ENCODE measurements around the gene FASN.

Gene FASN

DNA sequence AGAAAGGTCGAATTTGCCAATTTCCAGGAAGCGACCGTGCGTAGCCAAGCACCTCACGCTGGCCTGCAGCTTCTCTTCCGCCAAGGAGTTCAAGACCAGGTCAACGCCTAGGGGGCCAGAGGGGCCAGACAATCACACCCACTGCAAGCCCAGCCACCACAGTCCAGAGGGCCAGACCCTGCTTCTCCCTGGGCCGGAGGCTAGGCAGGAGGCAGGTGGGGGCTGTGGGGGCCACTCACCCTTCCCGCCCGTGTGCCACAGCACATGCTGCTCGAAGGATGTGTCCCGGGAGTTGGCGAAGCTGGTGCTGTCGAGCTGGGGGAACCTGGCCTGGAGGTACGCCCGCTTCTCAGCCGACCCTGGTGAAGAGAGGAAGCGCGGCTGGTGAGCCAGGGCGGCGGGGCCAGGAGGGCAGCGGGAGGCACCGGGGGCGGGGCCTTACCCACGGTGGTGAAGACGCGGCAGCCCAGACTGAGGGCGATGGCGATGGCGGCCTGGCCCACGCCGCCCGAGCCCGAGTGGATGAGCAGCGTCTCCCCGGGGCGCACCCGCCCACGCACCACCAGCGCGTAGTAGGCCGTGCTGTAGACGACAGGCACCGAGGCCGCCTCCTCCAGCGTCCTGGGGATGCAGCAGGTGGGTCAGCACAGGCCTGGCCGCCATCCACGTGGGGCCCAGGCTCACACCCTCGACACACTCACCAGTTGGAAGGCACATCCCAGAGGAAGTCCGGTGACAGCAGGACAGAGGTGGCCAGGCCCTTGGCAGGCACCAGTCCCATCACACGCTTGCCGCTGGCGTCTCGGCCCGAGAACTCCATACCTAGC, 14.3 kb downstream of the FASN start:
- Histone ChIP-seq H3K27me3 (ENCODE audit: low read depth) (no peaks in the 10 kb centered on the region), H3K4me3 (no peak overlapping the region), H3K4me1 (no peaks in the 10 kb centered on the region), H3K36me3 (replicated peaks) (peaks cover 94% of the 10 kb centered on the region), H3K9me3 (no peaks in the 10 kb centered on the region)
- in situ Hi-C loops (cut with MboI; ENCODE audit: low sequenced_read_pairs), result no loop called here
- DNase-seq (ENCODE audit: low spot score in 2 of 2), result no peak

DNA sequence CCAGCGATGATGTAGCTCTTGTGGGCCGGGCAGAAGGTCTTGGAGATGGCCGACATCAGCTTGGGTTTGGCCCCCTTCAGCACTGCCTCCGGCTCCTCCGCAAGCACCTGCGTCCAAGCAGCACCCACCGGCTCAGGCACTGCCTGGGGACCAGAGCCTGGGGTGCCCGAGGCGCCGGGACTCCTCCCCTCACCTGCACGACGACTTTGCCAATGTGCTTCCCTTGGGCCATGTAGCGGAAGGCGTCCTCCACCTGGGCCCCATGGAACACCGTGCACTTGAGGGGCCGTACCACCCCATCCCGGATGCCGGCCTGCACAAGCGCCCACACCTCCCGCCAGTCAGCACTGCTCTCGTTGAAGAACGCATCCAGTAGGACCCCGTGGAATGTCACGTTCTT, 15.0 kb downstream of the FASN start:
- Histone ChIP-seq H3K4me1 (no peaks in the 10 kb centered on the region), H3K9me3 (no peaks in the 10 kb centered on the region), H3K36me3 (replicated peaks) (peaks cover 92% of the 10 kb centered on the region), H3K4me3 (no peak overlapping the region), H3K27me3 (ENCODE audit: low read depth) (no peaks in the 10 kb centered on the region)
- no peak for DNase-seq (ENCODE audit: low spot score in 2 of 2)
- in situ Hi-C loops (cut with MboI; ENCODE audit: low sequenced_read_pairs), result no loop called here

DNA sequence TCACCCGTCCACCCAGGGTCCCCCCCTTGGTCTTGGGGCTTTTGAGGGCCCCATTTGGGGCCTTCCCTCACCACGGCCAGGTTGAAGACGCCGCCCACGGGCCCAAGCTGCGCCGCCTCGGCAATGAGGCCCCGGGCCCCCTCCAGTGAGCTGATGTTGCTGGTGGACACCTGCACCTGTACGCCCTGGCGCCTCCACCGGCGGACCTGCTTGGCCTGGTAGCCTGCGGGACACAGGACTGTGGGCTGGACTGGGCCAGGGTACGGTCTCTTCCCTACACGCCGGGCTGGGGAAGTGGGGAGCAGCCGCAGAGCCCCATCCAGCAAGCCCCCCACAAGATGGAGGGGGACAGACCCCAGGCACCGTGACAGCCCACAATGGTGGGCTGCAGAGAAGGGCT, 15.6 kb downstream of the FASN start:
- DNase-seq (ENCODE audit: low spot score in 2 of 2), result no peak
- peaks cover 89% of the 10 kb centered on the region for H3K36me3 ChIP-seq (replicated peaks)
- no peak overlapping the region for H3K4me3 ChIP-seq
- no peaks in the 10 kb centered on the region for H3K27me3 ChIP-seq (ENCODE audit: low read depth)
- in situ Hi-C loops (cut with MboI; ENCODE audit: low sequenced_read_pairs), result no loop called here
- H3K9me3 ChIP-seq, result no peaks in the 10 kb centered on the region
- no peaks in the 10 kb centered on the region for H3K4me1 ChIP-seq

DNA sequence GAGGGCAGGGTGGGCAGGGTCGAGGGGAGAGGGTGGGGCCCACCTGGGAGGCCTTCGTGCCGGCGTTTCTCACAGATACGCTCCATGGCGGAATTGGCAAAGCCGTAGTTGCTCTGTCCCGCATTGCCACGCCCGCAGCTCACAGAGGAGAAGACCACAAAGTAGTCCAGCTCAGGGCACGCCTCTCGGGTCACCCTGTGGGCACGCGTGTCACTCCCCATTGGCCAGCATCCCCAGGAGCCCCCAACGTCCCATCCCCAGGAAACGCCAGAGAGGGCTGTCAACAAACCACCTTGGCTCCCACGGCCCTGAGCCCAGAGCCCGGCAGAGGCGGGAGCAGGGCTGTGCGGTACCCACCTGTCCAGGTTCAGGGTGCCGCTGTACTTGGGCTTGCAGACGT, 16.1 kb downstream of the FASN start:
- Histone ChIP-seq H3K36me3 (replicated peaks) (peaks cover 85% of the 10 kb centered on the region), H3K27me3 (ENCODE audit: low read depth) (no peaks in the 10 kb centered on the region), H3K9me3 (no peaks in the 10 kb centered on the region), H3K4me1 (no peaks in the 10 kb centered on the region), H3K4me3 (no peak overlapping the region)
- in situ Hi-C loops (cut with MboI; ENCODE audit: low sequenced_read_pairs), result no loop called here
- no peak for DNase-seq (ENCODE audit: low spot score in 2 of 2)

DNA sequence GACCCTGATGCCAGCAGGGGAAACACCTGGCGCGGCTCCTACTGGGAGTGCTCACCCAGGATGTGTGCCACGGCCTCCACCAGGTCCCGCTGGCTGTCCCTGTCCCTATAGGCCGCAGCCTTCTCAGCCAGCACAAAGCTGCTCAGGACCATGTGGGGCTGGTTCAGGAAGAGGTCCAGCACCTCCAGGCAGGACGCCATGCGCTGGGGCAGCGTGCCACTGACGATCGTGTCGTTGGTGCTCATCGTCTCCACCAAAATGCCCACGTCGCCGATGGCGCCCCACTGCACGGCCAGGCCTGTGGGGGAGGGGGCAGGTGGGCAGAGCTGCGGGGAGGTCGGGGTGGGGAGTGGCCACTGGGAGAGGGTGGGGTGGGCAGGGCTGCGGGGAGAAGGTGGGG, 16.5 kb downstream of the FASN start:
- DNase-seq (ENCODE audit: low spot score in 2 of 2), result no peak
- Histone ChIP-seq H3K4me1 (no peaks in the 10 kb centered on the region), H3K36me3 (replicated peaks) (peaks cover 80% of the 10 kb centered on the region), H3K27me3 (ENCODE audit: low read depth) (no peaks in the 10 kb centered on the region), H3K9me3 (no peaks in the 10 kb centered on the region), H3K4me3 (no peak overlapping the region)
- in situ Hi-C loops (cut with MboI; ENCODE audit: low sequenced_read_pairs), result no loop called here

DNA sequence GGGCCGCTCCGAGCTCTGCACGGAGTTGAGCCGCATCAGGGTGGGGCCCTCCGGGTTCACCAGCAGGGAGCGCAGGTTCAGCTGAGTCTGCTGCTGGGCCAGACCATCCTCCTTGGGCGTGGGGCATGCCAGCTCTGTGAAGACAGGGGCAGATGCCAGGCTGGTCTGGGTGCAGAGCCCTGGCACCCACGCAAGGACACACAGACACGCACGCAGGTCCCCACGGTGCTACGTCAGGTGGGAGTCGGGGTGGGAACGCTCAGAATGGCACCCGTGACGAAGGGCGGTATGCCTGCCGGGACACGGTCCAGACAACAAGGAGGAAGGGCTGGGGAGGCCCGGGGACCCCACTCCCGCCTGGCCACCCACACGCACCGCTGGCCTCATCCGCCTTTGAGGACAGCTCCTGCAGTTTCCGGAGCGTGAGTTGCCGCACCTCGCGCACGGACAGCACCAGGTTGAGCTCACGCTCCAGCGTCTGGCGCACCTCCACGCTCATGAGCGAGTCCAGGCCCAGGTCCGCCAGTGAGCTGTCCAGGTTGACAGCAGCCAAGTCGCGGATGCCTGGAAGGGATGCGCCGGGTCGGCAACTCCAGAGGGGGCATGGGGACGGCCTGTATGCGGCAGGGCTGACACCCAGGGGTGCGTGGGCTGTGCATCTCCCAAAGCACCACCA, 17.1 kb downstream of the FASN start:
- in situ Hi-C loops (cut with MboI; ENCODE audit: low sequenced_read_pairs), result no loop called here
- no peak for DNase-seq (ENCODE audit: low spot score in 2 of 2)
- Histone ChIP-seq H3K4me3 (no peak overlapping the region), H3K4me1 (no peaks in the 10 kb centered on the region), H3K36me3 (replicated peaks) (peaks cover 74% of the 10 kb centered on the region), H3K9me3 (no peaks in the 10 kb centered on the region), H3K27me3 (ENCODE audit: low read depth) (no peaks in the 10 kb centered on the region)

DNA sequence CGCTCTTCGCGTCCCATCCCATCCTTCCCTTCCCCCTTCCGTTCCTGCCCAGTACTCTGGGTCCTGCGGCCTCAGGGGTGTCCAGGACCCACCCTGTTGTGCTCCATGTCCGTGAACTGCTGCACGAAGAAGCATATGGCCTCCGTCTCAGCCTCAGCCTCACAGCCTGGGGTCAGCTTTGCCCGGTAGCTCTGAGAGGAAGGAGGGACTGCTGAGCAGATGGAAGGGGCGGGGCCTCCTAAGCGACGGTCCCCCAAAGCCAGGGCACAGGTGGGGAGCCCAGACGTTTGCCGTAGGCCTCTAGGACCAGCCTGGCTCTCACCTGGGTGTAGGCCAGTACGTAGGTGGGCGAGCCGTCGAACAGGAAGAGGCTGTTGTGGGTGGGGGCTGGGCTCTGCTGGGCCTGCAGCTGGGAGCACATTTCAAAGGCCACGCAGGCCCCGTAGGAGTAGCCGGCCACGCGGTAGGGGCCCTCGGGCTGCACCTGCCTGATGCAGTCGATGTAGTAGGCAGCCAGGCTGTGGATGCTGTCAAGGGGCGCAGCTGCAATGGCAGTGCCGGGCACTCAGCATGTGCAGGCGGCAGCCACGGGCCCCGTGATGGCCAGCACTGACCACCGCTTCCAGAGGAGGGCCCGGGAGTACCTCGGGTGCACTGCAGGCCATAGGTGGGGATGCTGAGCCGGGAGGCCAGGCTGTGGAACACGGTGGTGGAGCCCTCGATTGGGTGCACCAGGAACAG, 17.8 kb downstream of the FASN start:
- Histone ChIP-seq H3K4me3 (no peak overlapping the region), H3K36me3 (replicated peaks) (peaks cover 67% of the 10 kb centered on the region), H3K27me3 (ENCODE audit: low read depth) (no peaks in the 10 kb centered on the region), H3K4me1 (no peaks in the 10 kb centered on the region), H3K9me3 (no peaks in the 10 kb centered on the region)
- DNase-seq (ENCODE audit: low spot score in 2 of 2), result no peak
- in situ Hi-C loops (cut with MboI; ENCODE audit: low sequenced_read_pairs), result no loop called here

DNA sequence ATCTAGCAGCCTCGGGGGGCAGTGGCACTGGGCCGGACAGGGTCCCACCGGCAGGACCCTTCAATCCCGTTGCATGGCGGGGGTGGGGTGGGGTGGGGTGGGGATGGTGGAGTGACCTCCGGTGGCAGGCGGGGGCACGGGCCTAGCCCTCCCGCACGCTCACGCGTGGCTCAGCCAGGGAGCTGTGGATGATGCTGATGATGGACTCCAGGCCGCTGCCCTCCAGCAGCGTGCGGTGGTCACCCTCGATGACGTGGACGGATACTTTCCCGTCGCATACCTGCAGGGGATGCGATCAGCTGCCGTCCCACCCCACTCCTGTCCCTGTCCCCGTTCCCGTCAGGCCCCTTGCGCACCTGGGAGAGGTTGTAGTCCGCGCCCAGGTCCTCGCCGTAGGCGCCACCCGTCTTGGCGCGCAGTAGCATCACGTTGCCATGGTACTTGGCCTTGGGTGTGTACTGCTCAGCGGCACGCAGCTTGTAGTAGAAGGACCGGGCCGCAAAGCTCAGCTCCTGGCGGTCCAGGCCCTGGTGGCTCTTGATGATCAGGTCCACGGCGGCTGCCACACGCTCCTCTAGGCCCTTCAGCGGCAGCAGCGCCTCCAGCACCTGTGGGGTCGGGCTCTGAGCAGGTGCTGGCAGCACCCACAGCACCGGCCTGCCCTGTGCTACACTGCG, 18.9 kb downstream of the FASN start:
- in situ Hi-C loops (cut with MboI; ENCODE audit: low sequenced_read_pairs), result no loop called here

DNA sequence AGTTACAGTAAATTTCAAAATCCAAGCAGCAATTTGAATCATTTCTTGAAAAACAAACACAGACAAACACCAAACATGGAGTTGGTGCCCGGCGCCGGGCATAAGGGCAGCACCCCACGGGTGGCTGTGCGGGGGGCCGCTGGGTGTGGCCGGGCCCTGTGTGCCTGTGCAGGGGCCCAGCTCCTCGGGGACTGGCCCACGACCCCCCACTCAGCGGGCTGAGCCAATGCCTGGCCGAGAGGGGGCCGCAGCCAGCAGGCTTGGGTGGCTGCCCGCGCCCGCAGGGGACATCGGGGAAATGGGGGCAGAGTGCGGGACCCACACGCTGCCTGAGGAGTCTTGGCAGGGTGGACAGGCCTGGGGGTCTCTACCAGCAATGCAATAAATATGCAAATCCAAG, 19.6 kb downstream of the FASN start:
- H3K36me3 ChIP-seq (replicated peaks), result peaks cover 49% of the 10 kb centered on the region
- H3K4me1 ChIP-seq, result no peaks in the 10 kb centered on the region
- no peak for DNase-seq (ENCODE audit: low spot score in 2 of 2)
- H3K4me3 ChIP-seq, result no peak overlapping the region
- no peaks in the 10 kb centered on the region for H3K27me3 ChIP-seq (ENCODE audit: low read depth)
- in situ Hi-C loops (cut with MboI; ENCODE audit: low sequenced_read_pairs), result no loop called here
- no peaks in the 10 kb centered on the region for H3K9me3 ChIP-seq

More for the DNA sequence above, 18.9 kb downstream of the FASN start:
- DNase-seq (ENCODE audit: low spot score in 2 of 2), result no peak
- Histone ChIP-seq H3K9me3 (no peaks in the 10 kb centered on the region), H3K27me3 (ENCODE audit: low read depth) (no peaks in the 10 kb centered on the region), H3K4me1 (no peaks in the 10 kb centered on the region), H3K36me3 (replicated peaks) (peaks cover 56% of the 10 kb centered on the region), H3K4me3 (no peak overlapping the region)

DNA sequence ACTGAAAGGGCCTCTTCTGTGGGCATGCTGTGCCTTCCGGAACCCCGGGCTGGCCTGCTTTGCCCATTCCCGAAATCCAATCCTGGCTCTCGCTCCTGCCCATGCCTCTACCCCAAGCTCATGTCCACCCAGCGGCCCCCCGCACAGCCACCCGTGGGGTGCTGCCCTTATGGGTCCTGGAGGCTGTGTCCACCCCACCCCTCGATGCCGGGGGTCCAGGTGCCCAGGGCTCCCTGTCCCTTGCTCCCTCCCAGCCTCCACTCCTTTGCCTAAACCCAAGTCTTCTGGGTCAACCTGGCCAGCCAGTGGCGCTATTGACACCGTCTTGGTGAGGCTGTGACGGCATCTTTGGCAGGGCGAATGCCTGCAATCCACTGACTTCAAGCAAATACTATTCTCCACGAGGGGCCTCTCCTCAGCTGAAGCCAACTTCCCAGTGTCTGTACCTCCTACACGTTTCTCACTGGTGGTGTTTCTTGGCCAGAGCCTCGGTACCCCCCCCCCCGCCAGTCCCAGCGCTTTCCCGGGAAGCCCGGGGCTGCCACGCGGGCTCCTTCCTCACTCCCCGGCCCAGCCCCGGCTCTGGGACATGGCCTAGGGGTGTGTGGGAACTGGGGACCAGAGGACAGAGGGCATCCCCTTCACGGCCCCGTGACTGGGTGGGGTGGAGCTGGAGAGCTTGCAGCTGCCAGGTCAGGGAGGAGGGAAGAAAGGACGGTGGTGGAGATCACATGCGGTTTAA, 20.2 kb downstream of the FASN start:
- H3K4me1 ChIP-seq, result no peaks in the 10 kb centered on the region
- H3K9me3 ChIP-seq, result no peaks in the 10 kb centered on the region
- peaks cover 43% of the 10 kb centered on the region for H3K36me3 ChIP-seq (replicated peaks)
- in situ Hi-C loops (cut with MboI; ENCODE audit: low sequenced_read_pairs), result no loop called here
- no peak overlapping the region for H3K4me3 ChIP-seq
- H3K27me3 ChIP-seq (ENCODE audit: low read depth), result no peaks in the 10 kb centered on the region
- no peak for DNase-seq (ENCODE audit: low spot score in 2 of 2)

DNA sequence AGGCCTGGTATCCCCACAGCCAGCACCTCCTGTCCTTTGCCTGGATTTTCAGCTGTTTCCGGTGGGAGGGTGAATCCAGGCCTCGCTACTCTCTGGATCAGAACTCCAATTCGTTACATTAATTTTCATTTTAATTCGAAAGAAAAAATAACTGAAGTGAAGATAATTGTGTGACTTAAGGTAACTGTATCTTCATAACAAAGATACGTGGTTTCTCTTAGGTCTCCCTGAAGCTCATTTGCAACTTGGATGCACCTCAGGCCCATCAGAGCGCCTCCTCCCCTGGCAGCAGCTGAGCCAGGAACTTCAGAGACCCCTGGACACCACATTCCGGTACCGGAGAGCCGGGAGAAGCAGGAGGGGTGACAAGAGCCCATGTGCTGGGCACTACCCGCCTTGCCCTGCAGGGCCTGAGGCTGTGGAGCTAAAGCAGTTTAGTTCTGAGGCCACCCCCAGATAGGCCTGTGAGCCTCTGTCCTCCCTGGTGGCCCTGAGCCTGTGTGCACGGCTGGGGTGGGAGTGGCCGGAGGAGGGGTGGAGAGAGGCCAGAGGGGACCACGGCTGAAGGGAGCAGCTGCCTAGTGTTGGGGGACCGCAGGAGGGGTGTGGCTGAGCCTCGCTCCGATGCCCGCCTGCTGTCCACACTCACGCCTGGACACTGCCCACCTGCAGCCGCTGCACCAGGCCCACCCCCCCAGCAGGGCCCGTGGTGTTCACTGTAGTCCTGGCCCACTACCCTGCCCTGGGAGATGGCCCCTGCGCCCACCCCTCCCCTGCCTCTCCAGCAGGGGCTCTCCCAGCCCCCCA, 21.0 kb downstream of the FASN start:
- Histone ChIP-seq H3K36me3 (replicated peaks) (peaks cover 35% of the 10 kb centered on the region), H3K4me1 (no peaks in the 10 kb centered on the region), H3K27me3 (ENCODE audit: low read depth) (no peaks in the 10 kb centered on the region), H3K9me3 (no peaks in the 10 kb centered on the region), H3K4me3 (no peak overlapping the region)
- in situ Hi-C loops (cut with MboI; ENCODE audit: low sequenced_read_pairs), result no loop called here
- DNase-seq (ENCODE audit: low spot score in 2 of 2), result no peak

DNA sequence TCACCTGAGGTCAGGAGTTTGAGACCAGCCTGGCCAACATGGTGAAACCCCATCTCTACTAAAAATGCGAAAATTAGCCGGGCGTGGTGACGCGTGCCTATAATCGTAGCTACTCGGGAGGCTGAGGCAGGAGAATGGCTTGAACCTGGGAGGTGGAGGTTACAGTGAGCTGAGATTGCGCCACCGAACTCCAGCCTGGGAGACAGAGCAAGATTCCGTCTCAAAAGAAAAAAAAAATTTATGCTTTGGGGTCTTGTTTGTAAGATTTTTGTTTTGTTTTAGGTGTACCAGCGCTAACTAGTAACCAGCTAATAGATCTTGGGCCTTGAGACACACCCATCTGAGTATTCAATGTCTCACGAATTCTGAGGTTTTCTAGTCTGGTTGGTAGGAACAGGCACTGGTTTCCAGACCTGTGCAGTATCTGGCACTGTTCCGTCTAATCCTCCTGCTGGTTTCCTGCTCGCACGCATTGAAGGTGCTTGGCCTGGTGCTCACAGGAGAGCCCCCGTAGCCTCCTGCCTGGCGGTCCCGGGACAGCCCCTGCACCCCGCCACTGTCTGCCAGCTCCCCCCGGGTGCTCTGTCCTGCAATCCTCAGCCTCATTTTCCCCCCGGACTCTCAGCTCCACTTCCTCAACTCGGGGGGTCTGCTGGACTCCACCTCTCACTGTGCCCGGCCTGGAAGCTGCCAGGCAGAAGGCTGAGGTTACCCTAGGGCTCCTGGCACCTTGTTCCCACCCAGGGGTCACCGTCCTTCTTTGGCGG, 21.8 kb downstream of the FASN start:
- Histone ChIP-seq H3K4me1 (no peaks in the 10 kb centered on the region), H3K9me3 (no peaks in the 10 kb centered on the region), H3K27me3 (ENCODE audit: low read depth) (no peaks in the 10 kb centered on the region), H3K36me3 (replicated peaks) (peaks cover 29% of the 10 kb centered on the region), H3K4me3 (no peak overlapping the region)
- DNase-seq (ENCODE audit: low spot score in 2 of 2), result no peak
- in situ Hi-C loops (cut with MboI; ENCODE audit: low sequenced_read_pairs), result no loop called here

All from HAP-1 (cell line).